GM21723 (cell line): ENCODE measurements around the gene TMEM106A.
"Not testable (repeated sequence)": the region's sequence is repeated elsewhere in the genome, so short reads cannot be mapped to it uniquely, and the experiment has no call there.

ENCODE experiments used
- ATAC-seq: cut with Tn5 transposase; IDR thresholded peaks from one replicate; pipeline ENCODE4 v1.9.1; 2021; ENCODE audit warnings: mild to moderate bottlenecking, moderate library complexity; ENCODE audit not compliant: unreplicated experiment

Gene TMEM106A

DNA sequence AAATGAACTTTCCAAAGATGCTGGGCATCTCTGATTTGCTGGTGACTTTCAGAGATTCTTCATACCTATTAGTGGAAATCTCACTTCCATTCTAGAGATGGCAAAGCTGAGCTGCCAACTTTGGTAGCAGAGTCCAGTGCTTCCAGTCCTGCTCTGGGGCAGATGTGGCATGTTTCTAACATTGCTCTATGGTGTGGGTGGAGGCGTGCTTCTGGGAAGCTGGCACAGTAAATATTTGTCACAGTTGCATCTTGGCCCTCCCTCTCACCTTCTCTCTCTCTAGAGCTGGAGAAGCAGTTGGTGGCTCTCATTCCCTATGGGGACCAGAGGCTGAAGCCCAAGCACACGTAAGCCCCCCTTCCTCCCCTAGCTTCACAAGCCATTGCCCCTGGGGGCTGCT, 1.9 kb downstream of the TMEM106A start:
- no peak for ATAC-seq

DNA sequence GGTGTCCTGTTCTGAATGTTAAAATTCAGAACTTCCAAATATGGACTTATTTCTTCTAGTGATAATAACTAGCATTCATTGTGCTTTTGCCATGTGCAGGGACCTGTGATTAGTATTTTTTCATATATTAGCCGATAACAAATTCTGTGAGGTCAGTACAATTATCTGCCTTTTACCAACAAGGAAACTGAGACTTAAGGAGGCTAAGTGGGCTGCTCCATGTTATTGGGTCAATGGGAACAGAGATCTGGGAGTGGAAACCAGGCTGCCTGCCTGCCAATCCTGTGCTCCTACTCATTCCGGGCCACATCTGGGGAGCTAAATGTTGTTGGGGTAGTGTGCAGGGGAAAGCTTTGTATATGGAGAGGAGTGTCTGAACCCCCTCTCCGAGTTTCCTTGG, 3.7 kb downstream of the TMEM106A start:
- no peak for ATAC-seq

DNA sequence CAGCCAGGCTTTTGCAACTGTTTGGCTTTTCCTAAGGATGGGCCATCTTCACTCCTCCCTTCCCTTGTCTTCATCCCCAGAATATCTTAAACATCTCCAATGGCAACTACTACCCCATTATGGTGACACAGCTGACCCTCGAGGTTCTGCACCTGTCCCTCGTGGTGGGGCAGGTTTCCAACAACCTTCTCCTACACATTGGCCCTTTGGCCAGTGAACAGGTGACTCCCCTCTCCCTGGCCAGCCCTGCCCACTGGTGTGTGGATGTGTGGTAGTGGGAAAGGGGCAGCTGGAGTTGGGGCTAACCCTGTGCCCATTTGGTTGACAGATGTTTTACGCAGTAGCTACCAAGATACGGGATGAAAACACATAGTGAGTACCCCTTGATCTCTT, 4.7 kb downstream of the TMEM106A start:
- ATAC-seq: no peak

DNA sequence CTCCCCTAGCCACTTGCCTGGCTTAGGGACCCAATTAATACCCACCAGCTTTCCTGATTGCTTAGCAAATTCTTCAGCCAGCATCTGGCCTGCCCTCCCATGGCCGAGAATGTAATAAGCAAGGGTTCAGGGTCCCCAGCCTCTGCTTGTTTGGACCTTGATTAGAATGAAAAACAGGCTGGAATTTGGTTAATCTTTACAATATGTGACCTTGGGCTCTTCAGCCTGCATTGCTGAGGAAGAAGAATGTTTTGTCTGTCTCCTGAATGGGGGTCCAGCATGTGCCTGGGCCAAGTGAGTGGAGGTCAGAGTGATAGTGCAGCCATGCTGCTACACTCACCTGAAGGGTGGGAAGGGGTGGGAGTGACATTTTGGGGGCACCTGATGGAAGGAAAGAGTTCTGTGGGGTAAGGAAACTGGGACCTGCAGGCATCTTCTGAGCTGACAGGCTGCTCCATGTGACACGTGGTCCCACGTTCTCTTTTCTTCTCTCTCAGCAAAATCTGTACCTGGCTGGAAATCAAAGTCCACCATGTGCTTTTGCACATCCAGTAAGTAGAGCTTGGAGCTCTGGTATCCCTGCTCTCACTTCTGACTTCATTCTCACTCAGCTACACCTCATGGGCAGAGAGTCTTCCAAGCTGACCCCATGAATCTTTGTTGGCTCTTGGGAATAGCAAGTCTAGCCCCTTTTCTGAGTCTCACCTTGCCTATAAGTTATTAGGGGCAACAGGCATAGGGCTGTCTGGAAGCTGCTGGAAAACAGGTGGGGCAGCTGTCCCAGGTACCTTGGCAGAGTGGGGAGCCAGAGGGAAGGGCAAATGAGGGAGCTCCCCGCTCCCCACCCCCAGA, 5.3 kb downstream of the TMEM106A start:
- ATAC-seq: no peak

DNA sequence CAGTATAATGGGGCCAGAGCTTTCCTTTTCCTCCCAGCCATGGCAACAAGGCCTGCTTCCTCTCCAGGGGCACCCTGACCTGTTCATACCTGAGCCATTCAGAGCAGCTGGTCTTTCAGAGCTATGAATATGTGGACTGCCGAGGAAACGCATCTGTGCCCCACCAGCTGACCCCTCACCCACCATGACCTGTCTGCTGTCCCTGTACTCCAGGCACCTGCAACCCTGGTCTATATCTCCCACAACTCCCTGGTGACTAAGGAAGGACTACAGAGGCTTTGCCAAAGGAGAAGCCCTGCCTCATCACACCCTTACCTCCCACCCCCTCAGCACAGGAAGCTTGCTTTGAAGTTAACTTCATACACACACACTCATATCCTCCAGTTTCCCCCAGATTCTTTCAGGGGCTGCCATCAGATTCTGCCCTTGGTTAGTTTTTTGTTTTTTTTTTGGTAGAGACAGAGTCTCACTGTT, 6.0 kb downstream of the TMEM106A start:
- ATAC-seq: no peak

DNA sequence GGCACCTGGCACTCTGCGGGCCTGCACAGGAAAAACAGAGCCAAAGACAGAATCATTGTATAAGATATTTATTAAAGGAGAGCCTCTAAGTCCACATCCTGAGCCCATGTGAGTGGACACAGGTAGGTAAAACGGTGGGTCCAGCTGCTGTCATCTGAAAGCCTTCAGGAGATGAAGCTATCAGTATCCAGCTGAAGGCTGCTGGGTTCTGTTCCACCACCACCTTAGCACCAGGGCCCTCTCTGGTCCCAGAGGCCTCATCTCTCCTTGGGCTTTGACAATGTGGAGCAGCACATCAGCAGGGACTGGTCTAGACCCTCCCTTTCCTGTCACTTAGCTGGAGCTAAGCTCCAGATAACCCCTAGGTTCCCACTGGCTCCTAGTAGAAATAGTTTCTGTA, 7.3 kb downstream of the TMEM106A start:
- ATAC-seq: no peak

DNA sequence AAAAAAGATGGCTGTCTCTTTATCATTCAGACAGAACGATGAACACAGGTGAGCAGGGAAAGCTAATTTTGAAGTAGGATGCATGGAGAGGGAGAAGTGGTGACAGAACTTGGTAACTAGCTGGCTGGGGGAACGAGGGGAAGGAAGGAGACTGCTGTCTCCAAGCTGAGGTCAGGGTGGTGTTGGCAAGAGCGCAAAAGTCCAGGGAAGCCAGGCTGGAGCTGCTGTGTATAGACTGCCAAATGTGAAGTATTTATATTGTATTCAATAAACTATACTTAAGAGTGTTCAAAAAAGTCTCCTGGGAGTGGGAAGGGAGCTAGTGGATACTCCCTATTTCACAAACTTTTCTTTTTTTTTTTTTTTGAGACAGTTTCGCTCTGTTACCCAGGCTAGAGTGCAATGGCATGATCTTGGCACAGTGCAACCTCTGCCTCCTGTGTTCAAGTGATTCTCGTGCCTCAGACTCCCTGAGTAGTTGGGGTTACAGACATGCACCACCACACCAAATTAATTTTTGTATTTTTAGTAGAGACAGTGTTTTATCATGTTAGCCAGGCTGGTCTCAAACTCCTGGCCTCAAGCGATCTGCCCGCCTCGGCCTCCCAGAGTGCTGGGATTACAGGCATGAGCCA, 8.2 kb downstream of the TMEM106A start:
- no peak for ATAC-seq

DNA sequence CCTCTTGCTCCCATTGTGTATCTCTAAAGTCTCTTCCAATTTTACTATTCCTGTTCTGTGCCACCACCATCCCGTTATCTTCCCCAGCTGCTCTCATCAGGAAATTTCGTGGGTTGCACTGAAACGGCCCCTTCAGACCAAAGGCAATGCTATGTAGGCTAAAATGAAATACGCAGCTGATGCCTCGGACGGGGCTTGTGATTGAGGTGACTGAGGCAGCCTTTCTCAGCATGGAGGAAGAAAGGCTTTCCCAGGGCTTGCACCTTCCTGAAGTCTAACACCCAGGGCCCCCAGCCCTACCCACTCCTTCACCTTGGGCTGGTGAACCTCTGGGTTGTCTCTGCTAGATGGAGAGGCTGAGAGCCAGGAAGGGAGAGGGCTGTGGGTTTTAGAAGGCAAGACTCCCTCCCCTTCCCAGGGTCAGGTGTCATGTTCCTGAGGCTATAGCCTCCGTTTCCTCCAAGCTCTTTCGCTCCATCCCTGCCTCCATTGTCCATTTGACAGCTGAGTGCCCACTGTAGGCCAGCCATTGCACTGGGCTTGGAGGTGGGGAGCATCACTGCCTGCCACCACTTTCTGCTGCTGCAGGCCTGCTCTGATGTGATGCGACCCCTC, 8.9 kb downstream of the TMEM106A start:
- no peak for ATAC-seq

DNA sequence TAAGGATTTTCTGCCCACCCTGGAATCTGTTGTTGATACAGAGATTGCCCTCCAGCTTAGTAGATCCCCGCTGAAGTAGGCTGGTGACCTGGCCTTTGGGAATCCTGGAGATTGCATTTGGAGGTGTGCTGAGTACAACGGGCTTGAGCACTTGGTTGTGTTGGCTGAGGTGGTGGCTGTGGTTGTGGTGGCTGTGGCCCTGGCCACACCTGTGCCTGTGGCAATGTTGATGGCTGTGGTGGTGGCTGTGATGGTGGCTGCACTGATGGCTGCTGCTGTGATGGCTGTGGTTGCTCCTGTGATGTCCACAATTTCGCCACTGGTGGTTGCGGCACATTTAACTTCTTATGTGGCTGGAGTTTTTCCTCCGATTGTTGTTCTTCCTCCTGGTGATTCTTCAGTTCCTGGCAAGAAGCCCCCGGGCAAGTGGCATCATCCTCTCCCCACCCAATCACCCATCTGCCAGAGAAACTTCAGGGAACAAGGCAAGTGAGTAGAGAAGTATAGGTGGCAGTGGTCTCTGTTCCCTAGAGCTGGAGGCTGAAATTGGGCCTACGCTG, 12.6 kb downstream of the TMEM106A start:
- ATAC-seq: no peak

DNA sequence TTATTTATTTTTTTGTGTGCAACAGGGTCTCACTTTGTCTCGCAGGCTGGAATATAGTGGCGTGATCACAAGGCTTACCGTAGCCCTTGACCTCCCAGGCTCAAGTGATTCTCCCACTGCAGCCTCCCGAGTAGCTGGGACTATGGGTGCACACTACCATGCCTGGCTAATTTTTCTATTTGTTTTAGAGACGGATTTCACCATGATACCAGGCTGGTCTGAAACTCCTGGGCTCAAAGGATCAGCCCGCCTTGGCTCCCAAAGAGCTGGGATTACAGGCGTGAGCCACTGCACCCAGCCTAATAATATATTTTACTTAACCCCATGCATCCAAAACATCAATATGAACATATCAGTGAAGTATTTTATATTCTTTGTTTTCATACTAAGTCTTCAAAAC, 14.7 kb downstream of the TMEM106A start:
- no peak for ATAC-seq

DNA sequence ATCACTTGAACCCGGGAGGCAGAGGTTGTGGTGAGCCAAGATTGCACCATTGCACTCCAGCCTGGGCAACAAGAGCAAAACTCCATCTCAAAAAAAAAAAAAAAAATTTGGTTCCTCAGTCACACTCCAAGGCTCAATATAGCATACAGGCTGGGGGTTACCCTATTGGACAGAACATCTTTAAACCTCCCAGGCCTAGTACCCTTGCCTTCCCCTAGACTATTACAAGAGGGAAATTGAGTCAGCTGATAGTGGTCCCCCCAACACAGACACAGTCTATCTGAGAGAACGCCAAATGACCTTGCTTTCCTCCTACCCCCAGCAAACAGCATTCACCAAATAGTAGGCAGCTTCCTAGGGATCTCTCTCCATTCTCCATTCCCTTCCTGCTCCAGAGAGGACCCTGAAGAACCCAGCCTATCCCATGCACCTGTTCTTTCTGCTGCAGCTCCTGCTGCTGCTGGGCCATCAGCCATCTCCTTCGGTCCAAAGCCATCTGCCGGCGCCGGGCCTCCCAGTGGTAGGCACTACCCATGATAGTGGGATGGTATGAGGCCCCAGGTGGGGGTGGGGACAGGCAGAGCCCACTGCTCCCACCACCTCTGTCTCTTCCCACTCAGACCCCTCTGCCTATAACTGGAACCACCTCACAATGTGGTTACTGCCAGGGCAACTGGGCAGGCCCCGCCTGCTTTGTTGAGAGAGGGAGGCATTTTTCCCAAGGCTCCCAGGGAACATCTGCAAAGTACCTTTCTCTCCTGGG, 16.5 kb downstream of the TMEM106A start, which contains the start of gene CCDC200:
TSS of gene CCDC200 (minus strand) at position 604 of the 763 bp plus-strand sequence. CDS start at position 535, 69 bp downstream.
- ATAC-seq: not testable (repeated sequence)

DNA sequence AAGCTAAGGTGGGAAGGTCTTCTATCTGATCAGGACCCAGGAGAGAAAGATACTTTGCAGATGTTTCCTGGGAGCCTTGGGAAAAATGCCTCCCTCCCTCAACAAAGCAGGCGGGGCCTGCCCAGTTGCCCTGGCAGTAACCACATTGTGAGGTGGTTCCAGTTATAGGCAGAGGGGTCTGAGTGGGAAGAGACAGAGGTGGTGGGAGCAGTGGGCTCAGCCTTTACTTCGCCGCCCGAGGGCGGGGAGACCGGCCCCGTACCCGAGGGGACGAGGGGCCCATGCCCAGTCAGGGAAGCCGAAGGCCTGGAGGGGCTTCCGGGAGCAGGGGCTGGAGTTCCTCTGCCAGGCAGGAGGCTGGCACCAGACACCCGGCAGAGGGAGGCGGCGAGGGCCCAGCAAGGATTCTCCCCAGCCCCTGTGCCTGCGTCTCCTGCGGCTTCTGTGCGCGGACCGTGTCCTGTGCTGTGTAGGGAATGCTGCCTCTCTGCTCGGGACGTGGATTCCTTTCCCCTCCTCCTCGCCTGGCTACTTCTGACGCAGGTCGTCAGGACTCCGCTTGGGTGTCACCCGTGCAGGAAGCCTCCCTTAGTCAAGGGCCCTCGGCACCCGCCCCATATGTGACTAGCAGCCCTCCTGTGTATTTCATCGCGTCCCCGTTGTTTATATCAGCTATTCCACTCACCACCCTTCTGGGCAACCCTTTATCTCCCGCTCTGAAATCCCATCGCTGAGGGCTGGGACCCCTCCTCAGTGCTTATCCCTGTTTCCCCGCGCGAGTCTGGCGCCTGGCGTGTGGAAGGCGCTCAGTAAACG, 19.7 kb downstream of the TMEM106A start:
- not testable (repeated sequence) for ATAC-seq

DNA sequence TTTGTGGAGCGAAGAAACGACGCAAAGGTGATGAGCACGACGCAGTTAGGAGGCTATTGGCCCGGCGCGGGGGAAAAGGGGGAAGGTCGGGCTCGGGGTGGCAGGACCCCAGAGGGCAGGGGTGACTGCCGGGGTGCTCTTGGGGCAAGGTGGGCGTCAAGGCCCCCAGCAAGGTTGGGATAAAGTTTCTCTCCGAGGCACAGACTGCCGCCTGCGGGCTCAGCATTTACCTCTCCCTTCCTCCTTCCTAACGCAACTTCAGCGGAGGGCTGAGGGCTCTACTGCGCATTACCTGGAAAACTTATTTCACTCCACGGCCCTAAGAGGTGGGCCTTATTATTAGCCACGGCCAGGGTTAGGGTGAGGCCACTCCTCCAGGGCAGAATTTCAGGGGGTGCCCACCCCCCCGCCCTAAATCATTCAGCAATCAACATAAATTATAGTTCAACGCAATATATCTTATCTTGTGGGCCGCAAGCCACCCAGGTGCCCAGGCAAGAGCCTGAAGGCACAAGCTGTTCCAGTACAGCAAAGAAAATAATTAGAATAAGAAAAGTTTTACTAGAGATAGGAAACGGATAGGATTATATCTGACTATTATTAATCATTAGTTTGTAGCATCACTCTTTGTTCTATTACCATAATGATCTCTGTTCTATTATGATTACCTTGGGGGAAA, 20.5 kb downstream of the TMEM106A start:
- ATAC-seq: not testable (repeated sequence)

DNA sequence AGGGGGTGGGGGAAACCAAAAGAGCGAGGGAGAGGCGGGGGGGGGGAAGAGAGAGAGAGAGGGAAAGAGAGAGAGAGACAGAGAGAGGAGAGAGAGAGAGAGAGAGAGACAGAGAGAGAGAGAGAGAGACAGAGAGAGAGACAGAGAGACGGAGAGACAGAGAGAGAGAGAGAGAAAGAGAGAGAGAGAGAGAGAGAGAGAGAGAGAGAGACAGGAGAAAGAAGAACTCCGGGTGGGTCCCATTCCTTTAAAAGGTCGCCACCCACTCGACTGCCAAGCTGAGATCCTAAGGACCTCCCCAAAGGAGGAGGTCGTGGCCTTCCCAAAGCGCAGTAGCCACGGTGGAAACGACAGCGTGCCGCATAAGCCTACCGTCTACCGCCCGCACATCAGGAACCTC, 21.6 kb downstream of the TMEM106A start:
- ATAC-seq: not testable (repeated sequence)

DNA sequence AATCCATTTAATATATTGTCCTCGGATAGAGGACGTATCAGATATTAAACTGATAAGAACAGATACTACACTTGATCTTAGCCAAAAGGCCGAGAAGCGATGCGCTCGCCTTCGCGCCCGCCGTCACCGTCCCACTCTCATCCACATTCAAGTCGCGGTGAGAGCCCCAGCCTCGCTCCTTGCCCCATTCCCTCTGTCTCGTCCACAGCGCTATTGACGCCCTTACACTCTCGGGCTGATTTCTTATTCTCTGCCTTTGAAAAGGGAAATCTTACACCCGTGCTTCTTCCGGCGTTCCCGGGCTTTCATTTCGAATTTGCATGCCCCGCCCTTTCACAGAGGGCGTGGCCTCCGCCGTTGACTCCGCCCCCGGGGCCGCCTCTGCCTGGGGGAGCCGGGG, 22.2 kb downstream of the TMEM106A start, which contains the start of gene RNU2-1:
TSS of gene RNU2-1 (minus strand) at position 101 of the 400 bp plus-strand sequence.
- ATAC-seq: not testable (repeated sequence)

DNA sequence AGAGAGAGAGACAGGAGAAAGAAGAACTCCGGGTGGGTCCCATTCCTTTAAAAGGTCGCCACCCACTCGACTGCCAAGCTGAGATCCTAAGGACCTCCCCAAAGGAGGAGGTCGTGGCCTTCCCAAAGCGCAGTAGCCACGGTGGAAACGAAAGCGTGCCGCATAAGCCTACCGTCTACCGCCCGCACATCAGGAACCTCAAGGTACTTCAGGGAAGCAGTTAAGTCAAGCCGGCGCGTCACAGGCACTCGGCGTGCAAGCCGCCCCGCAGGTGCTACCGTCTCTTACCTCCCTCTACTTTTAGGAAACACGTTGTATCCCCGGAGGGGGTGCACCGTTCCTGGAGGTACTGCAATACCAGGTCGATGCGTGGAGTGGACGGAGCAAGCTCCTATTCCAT, 27.9 kb downstream of the TMEM106A start:
- ATAC-seq: not testable (repeated sequence)

DNA sequence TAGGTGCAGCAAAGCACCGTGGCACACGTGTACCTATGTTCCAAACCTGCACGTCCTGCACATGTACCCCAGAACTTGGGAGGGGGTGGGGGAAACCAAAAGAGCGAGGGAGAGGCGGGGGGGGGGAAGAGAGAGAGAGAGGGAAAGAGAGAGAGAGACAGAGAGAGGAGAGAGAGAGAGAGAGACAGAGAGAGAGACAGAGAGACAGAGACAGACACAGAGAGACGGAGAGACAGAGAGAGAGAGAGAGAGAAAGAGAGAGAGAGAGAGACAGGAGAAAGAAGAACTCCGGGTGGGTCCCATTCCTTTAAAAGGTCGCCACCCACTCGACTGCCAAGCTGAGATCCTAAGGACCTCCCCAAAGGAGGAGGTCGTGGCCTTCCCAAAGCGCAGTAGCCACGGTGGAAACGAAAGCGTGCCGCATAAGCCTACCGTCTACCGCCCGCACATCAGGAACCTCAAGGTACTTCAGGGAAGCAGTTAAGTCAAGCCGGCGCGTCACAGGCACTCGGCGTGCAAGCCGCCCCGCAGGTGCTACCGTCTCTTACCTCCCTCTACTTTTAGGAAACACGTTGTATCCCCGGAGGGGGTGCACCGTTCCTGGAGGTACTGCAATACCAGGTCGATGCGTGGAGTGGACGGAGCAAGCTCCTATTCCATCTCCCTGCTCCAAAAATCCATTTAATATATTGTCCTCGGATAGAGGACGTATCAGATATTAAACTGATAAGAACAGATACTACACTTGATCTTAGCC, 29.1 kb downstream of the TMEM106A start:
- ATAC-seq: not testable (repeated sequence)

DNA sequence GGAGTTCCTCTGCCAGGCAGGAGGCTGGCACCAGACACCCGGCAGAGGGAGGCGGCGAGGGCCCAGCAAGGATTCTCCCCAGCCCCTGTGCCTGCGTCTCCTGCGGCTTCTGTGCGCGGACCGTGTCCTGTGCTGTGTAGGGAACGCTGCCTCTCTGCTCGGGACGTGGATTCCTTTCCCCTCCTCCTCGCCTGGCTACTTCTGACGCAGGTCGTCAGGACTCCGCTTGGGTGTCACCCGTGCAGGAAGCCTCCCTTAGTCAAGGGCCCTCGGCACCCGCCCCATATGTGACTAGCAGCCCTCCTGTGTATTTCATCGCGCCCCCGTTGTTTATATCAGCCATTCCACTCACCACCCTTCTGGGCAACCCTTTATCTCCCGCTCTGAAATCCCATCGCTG, 34.8 kb downstream of the TMEM106A start:
- ATAC-seq: not testable (repeated sequence)
